GM18873 (cell line): ENCODE data around the gene COL26A1.
"Not testable (repeated sequence)": the region's sequence is repeated elsewhere in the genome, so short reads cannot be mapped to it uniquely, and the experiment has no call there.

Experiments
- ATAC-seq: cut with Tn5 transposase; IDR thresholded peaks from one replicate; pipeline ENCODE4 v1.9.1; 2021; ENCODE audit warnings: mild to moderate bottlenecking, moderate library complexity, moderate number of reproducible peaks; ENCODE audit not compliant: unreplicated experiment, low FRiP score

COL26A1 gene

GRCh38 chr7:101362334-101363195 is at the start of gene COL26A1:
Gene COL26A1, plus strand, starts transcription at chr7:101362875. Its CDS starts 158 bp downstream, at chr7:101363033.
- no peak for ATAC-seq

GRCh38 chr7:101315336-101315735 is 47.3 kb upstream of the COL26A1 start:
- ATAC-seq = no peak

GRCh38 chr7:101319401-101319800 is 43.3 kb upstream of the COL26A1 start:
- ATAC-seq = no peak

GRCh38 chr7:101321491-101322401 is 40.9 kb upstream of the COL26A1 start, which contains the start of gene IFT22:
Gene IFT22, minus strand, starts transcription at chr7:101321812. Its CDS starts 103 bp downstream, at chr7:101321709.
- peak; percentile 65 for ATAC-seq

- ATAC-seq = no peak
Observed at GRCh38 chr7:101328159-101328558, 34.5 kb upstream of the COL26A1 start.

GRCh38 chr7:101330011-101330484 is 32.6 kb upstream of the COL26A1 start:
- ATAC-seq = no peak

GRCh38 chr7:101332026-101332425 is 30.6 kb upstream of the COL26A1 start:
- ATAC-seq = no peak

- no peak for ATAC-seq
Observed at GRCh38 chr7:101333912-101334311, 28.8 kb upstream of the COL26A1 start.

- no peak for ATAC-seq
Observed at GRCh38 chr7:101340379-101340778, 22.3 kb upstream of the COL26A1 start.

GRCh38 chr7:101342892-101343291 is 19.8 kb upstream of the COL26A1 start:
- no peak for ATAC-seq

GRCh38 chr7:101347477-101347876 is 15.2 kb upstream of the COL26A1 start:
- no peak for ATAC-seq

GRCh38 chr7:101348456-101349067 is 14.1 kb upstream of the COL26A1 start:
- ATAC-seq = not testable (repeated sequence)

GRCh38 chr7:101349300-101349699 is 13.4 kb upstream of the COL26A1 start:
- ATAC-seq = not testable (repeated sequence)

- no peak for ATAC-seq
Observed at GRCh38 chr7:101352920-101353308, 9.8 kb upstream of the COL26A1 start.

GRCh38 chr7:101357433-101357832 is 5.2 kb upstream of the COL26A1 start:
- ATAC-seq = no peak

- ATAC-seq = no peak
Observed at GRCh38 chr7:101363196-101363733, 590 bp downstream of the COL26A1 start.

- ATAC-seq = no peak
Observed at GRCh38 chr7:101363734-101364374, 1.2 kb downstream of the COL26A1 start.

- ATAC-seq = no peak
Observed at GRCh38 chr7:101365956-101366355, 3.3 kb downstream of the COL26A1 start.

- ATAC-seq = no peak
Observed at GRCh38 chr7:101367676-101368075, 5.0 kb downstream of the COL26A1 start.
